Uterus (tissue), 4 donors: ENCODE results near the gene ANG. TPM values are rescaled to one million over a fixed set of nuclear protein-coding genes. Genes with fewer than 3 reads are reported as not detected.
"Not testable (repeated sequence)": the region's sequence is repeated elsewhere in the genome, so short reads cannot be mapped to it uniquely, and the experiment has no call there.

Source experiments
- DNase-seq, 2 donors: peaks; one replicate each; pipeline ENCODE4 v3.0.0-alpha.2; 2019 to 2020
- H3K27ac ChIP-seq, 2 donors: fragments of 200-600 bp; sonication (generic); 1 replicate in 1 of 2; 2 replicates in 1 of 2; pipeline ENCODE4 v1.5.1; 2016 to 2018
- H3K27me3 ChIP-seq, 2 donors: fragments of 200-600 bp; sonication (generic); one replicate each; pipeline ENCODE4 v1.5.1; 2018 to 2019; ENCODE audit warnings: control low read depth in 1 of 2
- H3K36me3 ChIP-seq, 2 donors: fragments of 200-600 bp; sonication (generic); one replicate each; pipeline ENCODE4 v1.5.1; 2019; ENCODE audit warnings: control low read depth in 1 of 2
- H3K4me1 ChIP-seq, 2 donors: fragments of 200-600 bp; sonication (generic); one replicate each; pipeline ENCODE4 v1.5.1; 2018 to 2019; ENCODE audit warnings: control low read depth in 1 of 2
- H3K4me3 ChIP-seq, 2 donors: fragments of 200-600 bp; sonication (generic); 1 replicate in 1 of 2; 2 replicates in 1 of 2; pipeline ENCODE4 v1.5.1; 2018 to 2019; ENCODE audit warnings: mild to moderate bottlenecking in 1 of 2
- H3K9me3 ChIP-seq, 2 donors: fragments of 200-600 bp; sonication (generic); one replicate each; pipeline ENCODE4 v1.5.1; 2019; ENCODE audit warnings: control low read depth in 1 of 2
- POLR2A ChIP-seq, 2 donors: fragments of 450-650 bp; IDR thresholded peaks; one replicate each; pipeline ENCODE4 v1.6.1; 2016; ENCODE audit warnings: antibody characterized with exemption in 2 of 2, mild to moderate bottlenecking in 1 of 2, moderate library complexity in 1 of 2
- intact Hi-C: fragments of 100-400 bp; cut with DNase I; formaldehyde crosslinking; loops from one replicate; pipeline ENCODE4 v1.15.1; 2023; ENCODE audit warnings: low total_unique reads
- total RNA-seq, 4 donors: library from RNA; depleted of rRNA in 3 of 4; stranded (reverse); fragments of >200 nt in 3 of 4; gene quantifications; one replicate each; pipeline versions ENCODE4 v1.1.0 to v1.2.4, GENCODE V29; 2014 to 2023
- TF ChIP-seq, protein P1 (sequence below), 4 experiments: fragments of 200-600 bp in 2 of 4; fragments of 450-650 bp in 2 of 4; sonication (generic) in 2 of 4; IDR thresholded peaks; one replicate each; pipeline ENCODE4 v1.5.1; 2016 to 2019; ENCODE audit warnings: antibody characterized with exemption in 4 of 4, mild to moderate bottlenecking in 2 of 4, moderate library complexity in 1 of 4
- donor health status: DM: yes; HTN: yes; CAD: no.

Gene ANG
- total RNA-seq, 4 donors from 2014 or later = 4.2 to 20.8 (median 12.2) TPM

DNA sequence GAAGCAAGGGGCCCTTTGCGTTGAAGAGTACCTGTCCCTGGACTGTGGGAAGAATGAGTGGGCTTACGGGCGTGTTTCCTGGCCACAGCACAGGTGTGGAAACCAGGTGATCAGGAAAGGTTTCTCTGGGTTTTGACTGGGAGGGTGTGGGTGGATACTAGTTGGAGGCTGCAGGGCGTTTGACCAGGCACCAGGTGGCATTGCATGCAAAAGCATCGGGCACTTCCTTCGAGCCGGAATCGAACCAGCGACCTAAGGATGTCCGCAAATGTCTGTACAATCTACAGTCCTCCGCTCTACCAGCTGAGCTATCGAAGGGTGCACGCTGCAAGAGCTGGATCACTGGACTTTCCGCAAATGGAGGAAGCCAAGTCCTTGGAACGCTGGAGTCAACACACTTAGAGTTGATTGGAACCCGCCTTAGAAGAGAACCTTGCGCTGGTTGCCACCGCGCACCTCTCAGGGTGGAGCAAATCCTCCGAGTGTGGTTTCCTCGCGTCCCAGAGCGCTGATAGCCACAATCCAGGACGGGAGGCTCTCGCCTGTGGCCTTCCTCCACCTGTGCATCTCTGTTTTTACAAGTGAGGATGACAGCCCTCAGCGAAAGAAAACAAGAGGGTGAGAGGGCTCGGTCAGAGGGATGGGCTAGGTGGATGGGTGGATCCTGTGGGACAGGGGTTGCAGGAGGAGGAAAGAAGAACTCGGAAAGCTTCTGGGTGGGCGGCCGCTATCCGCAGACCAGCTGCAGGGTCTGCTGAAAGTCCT lies 25.4 kb upstream of the ANG start:
- peak overlapping the region in 1 of 2 donors; percentile 5 for H3K27ac ChIP-seq
- H3K4me3 ChIP-seq = peak overlapping the region; percentile 5 to 26
- H3K9me3 ChIP-seq = no peaks in the 10 kb centered on the region
- no peak for TF ChIP-seq POLR2A (IDR thresholded peaks at IDR 0.05)
- TF ChIP-seq, protein P1, sequence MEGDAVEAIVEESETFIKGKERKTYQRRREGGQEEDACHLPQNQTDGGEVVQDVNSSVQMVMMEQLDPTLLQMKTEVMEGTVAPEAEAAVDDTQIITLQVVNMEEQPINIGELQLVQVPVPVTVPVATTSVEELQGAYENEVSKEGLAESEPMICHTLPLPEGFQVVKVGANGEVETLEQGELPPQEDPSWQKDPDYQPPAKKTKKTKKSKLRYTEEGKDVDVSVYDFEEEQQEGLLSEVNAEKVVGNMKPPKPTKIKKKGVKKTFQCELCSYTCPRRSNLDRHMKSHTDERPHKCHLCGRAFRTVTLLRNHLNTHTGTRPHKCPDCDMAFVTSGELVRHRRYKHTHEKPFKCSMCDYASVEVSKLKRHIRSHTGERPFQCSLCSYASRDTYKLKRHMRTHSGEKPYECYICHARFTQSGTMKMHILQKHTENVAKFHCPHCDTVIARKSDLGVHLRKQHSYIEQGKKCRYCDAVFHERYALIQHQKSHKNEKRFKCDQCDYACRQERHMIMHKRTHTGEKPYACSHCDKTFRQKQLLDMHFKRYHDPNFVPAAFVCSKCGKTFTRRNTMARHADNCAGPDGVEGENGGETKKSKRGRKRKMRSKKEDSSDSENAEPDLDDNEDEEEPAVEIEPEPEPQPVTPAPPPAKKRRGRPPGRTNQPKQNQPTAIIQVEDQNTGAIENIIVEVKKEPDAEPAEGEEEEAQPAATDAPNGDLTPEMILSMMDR (IDR thresholded peaks at IDR 0.05) = peak in 3 of 4 experiments; percentile 50 to 54 (median 50)
- intact Hi-C loops = no loop called here
- H3K36me3 ChIP-seq = no peaks in the 10 kb centered on the region
- peak; percentile 70 to 81 for DNase-seq
- peaks cover 0 to 13% of the 10 kb centered on the region in 2 donors for H3K27me3 ChIP-seq
- no peaks in the 10 kb centered on the region for H3K4me1 ChIP-seq

DNA sequence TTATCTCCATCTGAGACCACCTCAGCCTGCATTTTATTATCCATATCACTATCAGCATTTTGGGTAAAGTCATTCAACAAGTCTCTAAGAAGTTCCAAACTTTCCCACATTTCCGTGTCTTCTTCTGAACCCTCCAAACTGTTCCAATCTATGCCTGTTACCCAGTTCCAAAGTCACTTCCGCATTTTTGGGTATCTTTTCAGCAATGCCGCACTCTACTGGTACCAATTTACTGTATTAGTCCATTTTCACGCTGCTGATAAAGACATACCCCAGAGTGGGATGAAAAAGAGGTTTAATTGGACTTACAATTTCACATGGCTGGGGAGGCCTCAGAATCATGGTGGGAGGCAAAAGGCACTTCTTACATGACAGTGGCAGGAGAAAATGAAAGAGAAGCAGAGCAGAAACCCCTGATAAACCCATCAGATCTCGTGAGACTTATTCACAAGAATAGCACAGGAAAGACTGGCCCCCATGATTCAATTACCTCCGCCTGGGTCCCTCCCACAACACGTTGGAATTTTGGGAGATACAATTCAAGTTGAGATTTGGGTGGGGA lies 22.1 kb upstream of the ANG start:
- H3K9me3 ChIP-seq, H3K27ac ChIP-seq, H3K27me3 ChIP-seq, H3K36me3 ChIP-seq, DNase-seq, H3K4me3 ChIP-seq, intact Hi-C loops, H3K4me1 ChIP-seq: not testable (repeated sequence)

DNA sequence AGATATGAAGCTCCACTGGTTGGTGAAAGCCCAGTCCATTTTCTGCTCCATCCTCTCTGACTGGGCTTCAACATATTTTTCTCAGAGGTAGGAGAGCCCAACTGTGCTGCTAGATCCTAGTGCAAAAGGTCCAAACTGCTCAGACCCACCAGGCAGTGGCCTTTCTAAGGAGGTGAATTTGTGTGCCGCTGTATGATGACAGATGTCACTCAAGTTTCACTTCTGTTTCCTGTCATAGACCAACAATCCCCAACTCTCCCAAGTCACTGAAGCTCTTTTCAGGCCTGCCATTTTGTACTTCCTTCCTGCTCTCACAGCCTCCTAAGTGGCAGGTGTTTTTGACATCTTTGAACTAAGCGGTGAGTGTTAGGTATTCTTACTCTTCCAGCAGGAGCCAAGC lies 20.6 kb upstream of the ANG start:
- intact Hi-C loops = no loop called here
- TF ChIP-seq, protein P1 (IDR thresholded peaks at IDR 0.05) = no peak
- TF ChIP-seq POLR2A (IDR thresholded peaks at IDR 0.05) = no peak
- no peaks in the 10 kb centered on the region for H3K9me3 ChIP-seq
- H3K4me3 ChIP-seq = no peak overlapping the region
- H3K27ac ChIP-seq = no peak overlapping the region
- H3K36me3 ChIP-seq = no peaks in the 10 kb centered on the region
- no peaks in the 10 kb centered on the region for H3K27me3 ChIP-seq
- DNase-seq = no peak
- no peaks in the 10 kb centered on the region for H3K4me1 ChIP-seq

DNA sequence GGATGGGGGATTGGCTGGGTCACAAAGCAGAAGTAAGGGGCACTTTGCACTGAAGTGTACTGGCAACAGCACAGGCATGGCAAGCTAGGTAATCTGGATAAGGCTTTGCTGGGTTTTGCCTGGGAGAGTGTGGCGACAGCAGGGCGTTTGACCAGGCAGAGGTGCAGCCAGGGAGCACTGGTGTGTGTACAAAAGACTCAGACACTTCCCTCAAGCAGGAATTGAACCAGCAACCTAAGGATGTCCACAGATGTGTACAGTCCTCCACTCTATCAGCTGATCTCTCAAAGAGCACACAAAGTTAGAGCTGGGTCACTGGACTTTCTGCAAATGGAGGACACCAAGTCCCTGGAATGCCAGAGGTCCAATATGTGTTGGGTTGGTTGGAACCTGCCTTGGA lies 19.6 kb upstream of the ANG start:
- Histone ChIP-seq H3K36me3 (no peaks in the 10 kb centered on the region), H3K27ac (no peak overlapping the region), H3K27me3 (no peaks in the 10 kb centered on the region), H3K4me1 (no peaks in the 10 kb centered on the region), H3K4me3 (no peak overlapping the region), H3K9me3 (no peaks in the 10 kb centered on the region)
- intact Hi-C loops = no loop called here
- TF ChIP-seq, protein P1 (IDR thresholded peaks at IDR 0.05) = no peak
- no peak for TF ChIP-seq POLR2A (IDR thresholded peaks at IDR 0.05)
- DNase-seq = no peak

DNA sequence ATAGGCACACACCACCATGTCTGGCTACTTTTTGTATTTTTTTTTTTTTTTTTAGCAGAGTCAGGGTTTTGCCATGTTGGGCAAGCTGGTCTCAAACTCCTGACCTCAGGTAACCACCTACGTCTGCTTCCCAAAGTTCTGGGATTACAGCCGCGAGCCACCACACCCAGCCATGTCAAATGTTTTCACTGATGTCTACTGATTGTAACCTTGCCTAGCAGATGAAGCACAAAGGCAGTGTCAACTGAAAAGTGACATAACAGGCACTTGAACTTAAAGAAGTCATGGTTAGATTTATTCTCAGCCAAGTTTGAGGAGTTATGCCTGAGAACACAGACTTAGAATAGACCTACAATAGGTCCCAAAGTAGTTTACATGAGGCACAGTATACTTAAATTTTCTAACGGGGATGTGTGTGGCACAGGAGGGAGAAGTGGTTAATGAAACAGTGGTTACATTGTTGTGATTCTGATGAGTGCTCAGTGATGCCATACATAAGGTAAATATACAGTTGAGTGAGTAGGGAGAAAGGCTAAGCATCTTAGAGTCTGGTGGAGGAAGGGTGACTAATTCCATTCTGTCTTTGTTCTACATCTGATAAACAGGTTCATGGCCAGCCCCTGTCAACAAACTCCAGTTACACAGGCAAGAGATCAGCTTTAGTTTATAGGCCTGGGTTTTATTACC lies 16.8 kb upstream of the ANG start:
- H3K4me1 ChIP-seq = no peaks in the 10 kb centered on the region
- H3K27me3 ChIP-seq = no peaks in the 10 kb centered on the region
- DNase-seq = no peak
- H3K27ac ChIP-seq = no peak overlapping the region
- no peaks in the 10 kb centered on the region for H3K9me3 ChIP-seq
- H3K4me3 ChIP-seq = no peak overlapping the region
- H3K36me3 ChIP-seq = no peaks in the 10 kb centered on the region
- TF ChIP-seq, protein P1 (IDR thresholded peaks at IDR 0.05) = no peak
- TF ChIP-seq POLR2A (IDR thresholded peaks at IDR 0.05) = no peak
- intact Hi-C loops = no loop called here
